ENCODE data around the gene NFATC1. TPM values are rescaled to one million over a fixed set of nuclear protein-coding genes. Genes with fewer than 3 reads are reported as not detected.

The NFATC1 gene
- total RNA-seq, 1 donor from 2014 or later: 5.6 TPM

DNA sequence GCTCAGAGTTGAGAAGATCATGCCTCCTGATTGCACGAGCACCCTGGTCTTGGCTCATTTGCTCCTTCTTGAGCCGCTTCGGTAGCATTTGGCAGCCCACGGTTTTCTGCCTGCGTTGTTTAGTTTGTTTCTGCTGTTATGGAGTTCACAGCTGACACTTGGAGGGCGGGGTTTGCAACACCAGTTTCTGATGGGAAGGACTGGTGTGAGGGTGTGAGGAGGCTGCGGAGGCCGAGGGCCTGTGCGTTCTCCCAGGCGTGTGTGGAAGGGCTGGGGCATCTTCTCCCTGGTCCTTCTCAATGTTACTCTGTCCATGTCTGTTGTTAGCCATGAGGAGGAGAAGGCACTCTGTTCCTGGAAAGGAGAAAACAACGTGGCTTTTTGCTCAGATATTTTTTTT is 22.9 kb downstream of the NFATC1 start:
- TF ChIP-seq CTCF (IDR thresholded peaks at IDR 0.05; ENCODE audit: unreplicated experiment): no peak
- Mint-ChIP-seq H3K9me3 (ENCODE audit: low read depth) (no peaks in the 10 kb centered on the region), H3K36me3 (ENCODE audit: insufficient read depth) (no peaks in the 10 kb centered on the region), H3K27me3 (peaks cover 5% of the 10 kb centered on the region), H3K27ac (no peak overlapping the region), H3K4me3 (ENCODE audit: low read depth) (no peak overlapping the region), H3K4me1 (ENCODE audit: low read depth) (no peaks in the 10 kb centered on the region)
- no peak for DNase-seq (ENCODE audit: low spot score, unreplicated experiment)

GRCh38 chr18:79420033-79420745 is 24.5 kb downstream of the NFATC1 start:
- Mint-ChIP-seq H3K9me3 (ENCODE audit: low read depth) (no peaks in the 10 kb centered on the region), H3K27ac (no peak overlapping the region), H3K27me3 (peaks cover 9% of the 10 kb centered on the region), H3K4me1 (ENCODE audit: low read depth) (peaks cover 3% of the 10 kb centered on the region), H3K4me3 (ENCODE audit: low read depth) (no peak overlapping the region), H3K36me3 (ENCODE audit: insufficient read depth) (no peaks in the 10 kb centered on the region)
- no peak for DNase-seq (ENCODE audit: low spot score, unreplicated experiment)
- TF ChIP-seq CTCF (IDR thresholded peaks at IDR 0.05; ENCODE audit: unreplicated experiment): no peak

DNA sequence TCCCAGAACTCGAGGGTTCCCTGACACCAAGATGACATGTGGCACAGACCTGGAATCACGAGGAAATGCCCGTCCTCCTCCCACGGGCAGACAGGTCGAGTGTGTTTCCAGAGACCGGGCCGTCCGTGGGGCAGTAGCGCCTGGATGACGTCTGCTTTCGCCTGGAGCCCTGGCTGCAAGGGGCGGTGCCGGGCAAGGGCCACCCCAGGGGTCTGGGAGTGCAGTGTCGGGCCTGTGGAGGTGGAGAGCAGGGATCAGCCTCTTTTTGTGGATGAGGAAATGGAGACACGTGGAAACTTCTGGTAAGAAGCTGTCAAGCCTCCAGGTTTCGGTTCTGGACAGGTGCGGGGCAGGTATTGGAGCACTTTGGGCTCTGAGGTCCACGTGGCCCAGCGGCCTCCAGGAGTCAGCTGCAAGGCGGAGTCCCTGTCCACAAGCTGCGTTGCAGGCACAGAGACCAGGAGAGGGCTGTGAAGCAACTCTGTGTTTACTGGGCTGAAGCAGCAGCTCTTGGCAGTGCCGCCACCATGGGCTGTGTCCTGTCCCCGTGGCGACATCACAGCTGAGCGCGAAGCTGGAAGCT is 25.6 kb downstream of the NFATC1 start:
- Mint-ChIP-seq H3K4me1 (ENCODE audit: low read depth) (peaks cover 7% of the 10 kb centered on the region), H3K9me3 (ENCODE audit: low read depth) (no peaks in the 10 kb centered on the region), H3K27me3 (peaks cover 9% of the 10 kb centered on the region), H3K27ac (no peak overlapping the region), H3K36me3 (ENCODE audit: insufficient read depth) (no peaks in the 10 kb centered on the region), H3K4me3 (ENCODE audit: low read depth) (no peak overlapping the region)
- TF ChIP-seq CTCF (IDR thresholded peaks at IDR 0.05; ENCODE audit: unreplicated experiment): no peak
- no peak for DNase-seq (ENCODE audit: low spot score, unreplicated experiment)

DNA sequence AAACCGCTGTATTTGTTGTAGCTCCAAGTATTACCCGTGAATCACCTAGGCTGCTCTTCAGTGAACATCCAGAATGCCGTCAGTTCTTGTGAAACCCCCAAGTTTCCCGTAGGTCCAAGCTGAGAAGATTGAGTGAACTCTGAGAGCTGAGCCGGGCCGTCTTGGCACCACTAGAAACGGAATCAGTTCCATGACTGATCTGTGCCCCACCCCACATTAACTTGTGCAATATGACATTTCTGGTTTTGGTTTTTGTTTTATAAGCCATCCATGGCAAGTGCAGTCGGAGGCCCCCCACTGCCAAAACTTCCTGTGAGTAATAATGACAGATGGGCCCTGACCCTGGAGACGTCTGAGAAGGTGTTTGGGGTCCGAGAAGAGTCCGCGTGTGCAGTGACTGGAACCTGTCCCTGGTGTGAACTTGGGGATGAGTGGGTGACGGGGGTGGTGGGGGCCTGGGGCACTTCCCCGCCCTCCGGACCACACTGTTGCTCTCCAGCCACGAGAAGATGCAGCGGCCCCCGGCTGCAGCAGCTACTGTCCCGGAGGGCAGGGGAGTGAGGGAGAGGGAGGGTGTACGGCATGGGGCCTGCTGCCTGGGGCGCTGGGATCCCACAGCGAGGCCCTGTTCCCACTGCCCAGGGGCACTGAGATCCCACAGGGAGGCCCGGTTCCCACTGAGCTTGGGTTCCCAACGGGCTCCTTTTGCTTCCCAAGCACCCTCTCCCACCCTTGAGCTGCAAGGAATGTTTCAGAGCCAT is 26.5 kb downstream of the NFATC1 start:
- H3K27me3 Mint-ChIP-seq: peaks cover 9% of the 10 kb centered on the region
- peak overlapping the region; percentile 3 for H3K27ac Mint-ChIP-seq
- peaks cover 7% of the 10 kb centered on the region for H3K4me1 Mint-ChIP-seq (ENCODE audit: low read depth)
- H3K9me3 Mint-ChIP-seq (ENCODE audit: low read depth): no peaks in the 10 kb centered on the region
- H3K4me3 Mint-ChIP-seq (ENCODE audit: low read depth): no peak overlapping the region
- H3K36me3 Mint-ChIP-seq (ENCODE audit: insufficient read depth): no peaks in the 10 kb centered on the region
- TF ChIP-seq CTCF (IDR thresholded peaks at IDR 0.05; ENCODE audit: unreplicated experiment): no peak
- no peak for DNase-seq (ENCODE audit: low spot score, unreplicated experiment)

- H3K4me1 Mint-ChIP-seq (ENCODE audit: low read depth): peaks cover 7% of the 10 kb centered on the region
- H3K27me3 Mint-ChIP-seq: peaks cover 9% of the 10 kb centered on the region
- H3K36me3 Mint-ChIP-seq (ENCODE audit: insufficient read depth): no peaks in the 10 kb centered on the region
- H3K27ac Mint-ChIP-seq: no peak overlapping the region
- H3K9me3 Mint-ChIP-seq (ENCODE audit: low read depth): no peaks in the 10 kb centered on the region
- no peak for TF ChIP-seq CTCF (IDR thresholded peaks at IDR 0.05; ENCODE audit: unreplicated experiment)
- no peak overlapping the region for H3K4me3 Mint-ChIP-seq (ENCODE audit: low read depth)
- DNase-seq (ENCODE audit: low spot score, unreplicated experiment): no peak
These were observed 27.0 kb downstream of the NFATC1 start for GRCh38 chr18:79422783-79423165.

Data from progenitor cell of endocrine pancreas (in vitro differentiated cells).